ENCODE measurements around the gene WWC1.
"Not testable (repeated sequence)": the region's sequence is repeated elsewhere in the genome, so short reads cannot be mapped to it uniquely, and the experiment has no call there.

The WWC1 gene

GRCh38 chr5:168286863-168287262 is 4.6 kb upstream of the WWC1 start:
- DNase-seq: not testable (repeated sequence)

- DNase-seq: no peak
Observed at GRCh38 chr5:168287362-168287761, 4.1 kb upstream of the WWC1 start.

GRCh38 chr5:168288349-168289245 is 2.8 kb upstream of the WWC1 start:
- no peak for DNase-seq

GRCh38 chr5:168290902-168291341 is 523 bp upstream of the WWC1 start:
- DNase-seq: no peak

- no peak for DNase-seq
Observed at GRCh38 chr5:168291964-168292785, 730 bp downstream of the WWC1 start.

GRCh38 chr5:168292786-168293696 is 1.6 kb downstream of the WWC1 start:
- no peak for DNase-seq

- DNase-seq: no peak
Observed at GRCh38 chr5:168295574-168296201, 4.2 kb downstream of the WWC1 start.

- no peak for DNase-seq
Observed at GRCh38 chr5:168296682-168297081, 5.2 kb downstream of the WWC1 start.

GRCh38 chr5:168298949-168299348 is 7.5 kb downstream of the WWC1 start:
- no peak for DNase-seq

- no peak for DNase-seq
Observed at GRCh38 chr5:168299372-168299771, 7.9 kb downstream of the WWC1 start.

- no peak for DNase-seq
Observed at GRCh38 chr5:168300326-168301182, 9.1 kb downstream of the WWC1 start.

GRCh38 chr5:168301593-168302390 is 10.3 kb downstream of the WWC1 start:
- DNase-seq: no peak

GRCh38 chr5:168302785-168303184 is 11.3 kb downstream of the WWC1 start:
- no peak for DNase-seq

- no peak for DNase-seq
Observed at GRCh38 chr5:168303393-168304025, 12.1 kb downstream of the WWC1 start.

GRCh38 chr5:168304349-168304748 is 12.9 kb downstream of the WWC1 start:
- DNase-seq: no peak

GRCh38 chr5:168305281-168305680 is 13.8 kb downstream of the WWC1 start:
- DNase-seq: no peak

GRCh38 chr5:168307022-168307421 is 15.6 kb downstream of the WWC1 start:
- no peak for DNase-seq

- DNase-seq: no peak
Observed at GRCh38 chr5:168307925-168308584, 16.6 kb downstream of the WWC1 start.

GRCh38 chr5:168308976-168309598 is 17.6 kb downstream of the WWC1 start:
- no peak for DNase-seq

All from NCI-H446 treated with DMSO at 0.1 percent for 48 hours (cell line).